Endodermal cell (in vitro differentiated cells): ENCODE data around the gene KANSL3. TPM values are rescaled to one million over a fixed set of nuclear protein-coding genes. Genes with fewer than 3 reads are reported as not detected.

Source experiments
- DNase-seq: peaks from one replicate; pipeline ENCODE4 v3.0.0-alpha.2; 2017
- H3K27ac ChIP-seq: 2 replicates; pipeline ENCODE4 v1.5.1; 2013; ENCODE audit warnings: mild to moderate bottlenecking, low read depth, low read length, moderate library complexity
- H3K27me3 ChIP-seq: 2 replicates; pipeline ENCODE4 v1.6.1; 2013; ENCODE audit warnings: mild to moderate bottlenecking, low read length, moderate library complexity; ENCODE audit not compliant: insufficient read depth, control insufficient read depth, poor library complexity, severe bottlenecking
- H3K36me3 ChIP-seq: 2 replicates; pipeline ENCODE4 v1.7.0; 2013; ENCODE audit warnings: mild to moderate bottlenecking, low read length, moderate library complexity; ENCODE audit not compliant: control insufficient read depth, insufficient read depth
- H3K4me1 ChIP-seq: one replicate; pipeline ENCODE4 v1.7.0; 2013; ENCODE audit warnings: low read length; ENCODE audit not compliant: control insufficient read depth, insufficient read depth
- H3K4me3 ChIP-seq: 2 replicates; pipeline ENCODE4 v1.5.1; 2013; ENCODE audit warnings: mild to moderate bottlenecking, low read length, moderate library complexity
- H3K9ac ChIP-seq: 2 replicates; pipeline ENCODE4 v1.6.1; 2013; ENCODE audit warnings: mild to moderate bottlenecking, low read length, moderate library complexity; ENCODE audit not compliant: poor library complexity, severe bottlenecking; ENCODE audit errors: extremely low read depth
- H3K9me3 ChIP-seq: 2 replicates; pipeline ENCODE4 v1.6.1; 2013; ENCODE audit warnings: mild to moderate bottlenecking, low read length, moderate library complexity; ENCODE audit not compliant: control insufficient read depth
- H3K27ac Mint-ChIP-seq: 2 replicates; pipeline ENCODE4 v1.8.0; 2020; ENCODE audit warnings: mixed read lengths
- H3K27me3 Mint-ChIP-seq: 2 replicates; pipeline ENCODE4 v1.8.0; 2021; ENCODE audit warnings: mild to moderate bottlenecking, mixed read lengths; ENCODE audit not compliant: insufficient read depth
- H3K36me3 Mint-ChIP-seq: 2 replicates; pipeline ENCODE4 v1.8.0; 2020; ENCODE audit warnings: low read depth, mixed read lengths
- H3K4me1 Mint-ChIP-seq: 2 replicates; pipeline ENCODE4 v1.8.0; 2020; ENCODE audit warnings: mixed read lengths
- H3K4me3 Mint-ChIP-seq: 2 replicates; pipeline ENCODE4 v1.8.0; 2020; ENCODE audit warnings: mild to moderate bottlenecking, moderate library complexity, mixed read lengths
- H3K9me3 Mint-ChIP-seq: 2 replicates; pipeline ENCODE4 v1.8.0; 2020; ENCODE audit warnings: mild to moderate bottlenecking, mixed read lengths
- CTCF ChIP-seq: fragments of 200-600 bp; sonication (generic); conservative IDR thresholded peaks from 2 replicates; pipeline ENCODE4 v1.5.0; 2021; ENCODE audit warnings: antibody characterized with exemption, mild to moderate bottlenecking
- WGBS, 2 experiments: methylation state at CpG; one replicate each; pipeline versions ENCODE4 v1.1.5 to v1.1.7; 2013; ENCODE audit warnings: missing lambda C conversion rate in 2 of 2, mixed read lengths in 1 of 2; ENCODE audit not compliant: insufficient coverage in 1 of 2, insufficient read length in 1 of 2; 5-methylcytosine and 5-hydroxymethylcytosine counted together
- total RNA-seq, 2 donors: library from RNA; stranded (reverse); fragmentation: NEBNext Ultra II Directional in 1 of 2; extraction: Animal tissue kit (Norgen Biotek cat#: 25700) in 1 of 2; gene quantifications; 2 replicates in 1 of 2; 3 replicates in 1 of 2; pipeline ENCODE4 v1.2.1, GENCODE V29; 2021

The KANSL3 gene
- total RNA-seq, 2 donors from 2014 or later, result 34.8 to 42.3 TPM

GRCh38 chr2:96553176-96553956, 84.7 kb downstream of the KANSL3 start:
- Histone ChIP-seq H3K4me3 (no peak overlapping the region), H3K9me3 (no peaks in the 10 kb centered on the region), H3K4me1 (no peaks in the 10 kb centered on the region), H3K27me3 (no peaks in the 10 kb centered on the region), H3K9ac (no peak overlapping the region), H3K27ac (no peak overlapping the region), H3K36me3 (no peaks in the 10 kb centered on the region)
- TF ChIP-seq CTCF, result no peak
- H3K36me3 Mint-ChIP-seq, result peaks cover 1% of the 10 kb centered on the region
- WGBS, 2 experiments, result 92 to 95% methylated on average over 10 to 16 of the region's 16 CpGs
- DNase-seq, result no peak
- H3K4me1 Mint-ChIP-seq, result peaks cover 6% of the 10 kb centered on the region
- peaks cover 5% of the 10 kb centered on the region for H3K27me3 Mint-ChIP-seq
- H3K27ac Mint-ChIP-seq, result no peak overlapping the region
- H3K4me3 Mint-ChIP-seq, result no peak overlapping the region
- H3K9me3 Mint-ChIP-seq, result no peaks in the 10 kb centered on the region

GRCh38 chr2:96552315-96553175, 85.6 kb downstream of the KANSL3 start:
- 91 to 93% methylated on average over 8 to 18 of the region's 18 CpGs for WGBS, 2 experiments
- no peaks in the 10 kb centered on the region for H3K9me3 Mint-ChIP-seq
- H3K36me3 ChIP-seq, result no peaks in the 10 kb centered on the region
- peaks cover 1% of the 10 kb centered on the region for H3K36me3 Mint-ChIP-seq
- H3K4me3 Mint-ChIP-seq, result no peak overlapping the region
- peaks cover 6% of the 10 kb centered on the region for H3K4me1 Mint-ChIP-seq
- no peaks in the 10 kb centered on the region for H3K4me1 ChIP-seq
- H3K4me3 ChIP-seq, result no peak overlapping the region
- no peak overlapping the region for H3K27ac Mint-ChIP-seq
- H3K27me3 ChIP-seq, result no peaks in the 10 kb centered on the region
- H3K27me3 Mint-ChIP-seq, result peaks cover 2% of the 10 kb centered on the region
- no peak overlapping the region for H3K9ac ChIP-seq
- H3K27ac ChIP-seq, result no peak overlapping the region
- no peak for DNase-seq
- TF ChIP-seq CTCF, result no peak
- no peaks in the 10 kb centered on the region for H3K9me3 ChIP-seq

- Mint-ChIP-seq H3K9me3 (no peaks in the 10 kb centered on the region), H3K27me3 (peaks cover 2% of the 10 kb centered on the region), H3K36me3 (peaks cover 1% of the 10 kb centered on the region), H3K4me1 (peaks cover 5% of the 10 kb centered on the region), H3K4me3 (no peak overlapping the region), H3K27ac (no peak overlapping the region)
- peak; percentile 30 for DNase-seq
- no peak overlapping the region for H3K27ac ChIP-seq
- WGBS, 2 experiments, result 93 to 96% methylated on average over 22 to 25 of the region's 25 CpGs
- no peaks in the 10 kb centered on the region for H3K36me3 ChIP-seq
- H3K4me1 ChIP-seq, result no peaks in the 10 kb centered on the region
- no peak overlapping the region for H3K4me3 ChIP-seq
- H3K9me3 ChIP-seq, result no peaks in the 10 kb centered on the region
- no peak overlapping the region for H3K9ac ChIP-seq
- no peak for TF ChIP-seq CTCF
- H3K27me3 ChIP-seq, result no peaks in the 10 kb centered on the region
These were observed 86.4 kb downstream of the KANSL3 start for GRCh38 chr2:96551605-96552314.
